ENCODE measurements around the gene TNRC18. TPM values are rescaled to one million over a fixed set of nuclear protein-coding genes. Genes with fewer than 3 reads are reported as not detected.

The TNRC18 gene
- total RNA-seq, 1 donor from 2014 or later = 169 TPM

DNA sequence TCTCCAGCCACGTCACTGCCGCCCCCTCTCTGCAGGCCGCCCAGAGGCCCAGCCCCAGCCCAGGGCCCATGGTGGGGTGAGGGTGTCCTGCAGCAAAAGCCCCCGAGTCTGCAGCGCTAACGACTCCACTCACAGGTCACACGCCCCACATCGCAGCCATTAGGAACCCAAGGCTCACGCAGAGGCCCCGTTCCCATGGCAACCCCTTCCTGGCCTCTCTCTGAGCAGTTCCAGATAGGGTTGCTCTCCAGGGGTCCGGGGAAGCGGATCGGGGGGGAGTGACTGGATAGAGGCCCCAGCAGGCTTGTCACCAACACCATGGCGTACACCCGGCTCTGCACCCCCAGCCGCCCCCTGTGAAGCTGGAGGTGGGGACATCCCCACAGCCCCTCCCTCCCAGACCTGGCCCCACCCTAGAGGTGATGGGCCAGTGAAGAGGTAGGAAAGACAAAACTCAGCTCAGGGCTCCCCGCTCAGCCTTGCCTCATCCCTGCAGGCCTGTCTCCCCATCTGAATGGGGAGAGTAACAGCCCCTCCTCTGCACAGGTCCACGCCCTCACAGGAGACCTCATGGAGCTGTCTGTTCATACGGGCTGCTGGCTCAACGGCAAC is 41.2 kb downstream of the TNRC18 start:
- Mint-ChIP-seq H3K36me3 (peaks cover 11% of the 10 kb centered on the region), H3K4me1 (ENCODE audit: unreplicated experiment) (peaks cover 17% of the 10 kb centered on the region), H3K27me3 (no peaks in the 10 kb centered on the region), H3K4me3 (peak overlapping the region; percentile 69), H3K9me3 (no peaks in the 10 kb centered on the region), H3K27ac (no peak overlapping the region)
- no peak for TF ChIP-seq CTCF (conservative IDR thresholded peaks at IDR 0.05)
- no peak for DNase-seq (ENCODE audit: extremely low spot score, unreplicated experiment)

GRCh38 chr7:5381071-5381772 is 42.4 kb downstream of the TNRC18 start:
- TF ChIP-seq CTCF (conservative IDR thresholded peaks at IDR 0.05) = no peak
- H3K4me1 Mint-ChIP-seq (ENCODE audit: unreplicated experiment) = peaks cover 17% of the 10 kb centered on the region
- H3K4me3 Mint-ChIP-seq = no peak overlapping the region
- H3K9me3 Mint-ChIP-seq = no peaks in the 10 kb centered on the region
- no peaks in the 10 kb centered on the region for H3K27me3 Mint-ChIP-seq
- H3K36me3 Mint-ChIP-seq = peaks cover 7% of the 10 kb centered on the region
- peak overlapping the region; percentile 73 for H3K27ac Mint-ChIP-seq
- DNase-seq (ENCODE audit: extremely low spot score, unreplicated experiment) = no peak

DNA sequence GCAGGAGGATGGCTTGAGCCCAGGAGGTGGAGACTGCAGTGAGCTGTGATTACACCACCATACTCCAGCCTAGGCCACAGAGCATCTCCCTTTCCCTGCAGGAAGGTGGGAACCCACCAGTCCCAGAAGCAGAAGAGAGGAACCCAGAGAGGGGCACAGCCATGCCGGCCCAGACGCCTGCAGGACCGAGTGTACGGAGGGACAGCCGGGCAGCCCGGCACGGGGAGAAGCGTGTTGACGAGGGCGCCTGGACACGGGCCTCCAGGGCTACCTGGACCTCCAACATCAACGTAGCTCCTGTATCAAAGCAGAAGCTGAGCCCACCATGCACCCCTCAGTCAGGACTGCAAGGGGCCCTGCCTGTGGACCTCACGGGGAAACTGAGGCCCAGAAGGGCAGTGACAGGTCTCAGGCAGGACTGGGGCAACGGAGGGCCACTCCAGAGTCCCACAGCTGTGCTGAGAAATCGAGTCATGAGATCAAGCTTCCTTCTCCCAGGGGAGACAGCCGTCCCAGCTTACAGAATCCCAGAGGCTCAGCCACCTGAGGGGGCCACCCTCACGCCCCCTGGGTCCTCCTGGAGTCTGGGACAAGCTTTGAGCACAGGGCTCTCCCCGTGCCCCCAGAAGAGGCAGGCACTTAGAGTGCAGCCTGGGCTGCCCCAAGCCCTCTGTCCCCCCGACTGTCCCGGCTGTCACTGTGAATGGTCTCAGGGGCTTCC is 43.1 kb downstream of the TNRC18 start:
- DNase-seq (ENCODE audit: extremely low spot score, unreplicated experiment) = no peak
- Mint-ChIP-seq H3K9me3 (no peaks in the 10 kb centered on the region), H3K27ac (peak overlapping the region; percentile 73), H3K27me3 (no peaks in the 10 kb centered on the region), H3K4me1 (ENCODE audit: unreplicated experiment) (peaks cover 17% of the 10 kb centered on the region), H3K4me3 (no peak overlapping the region), H3K36me3 (peaks cover 7% of the 10 kb centered on the region)
- TF ChIP-seq CTCF (conservative IDR thresholded peaks at IDR 0.05) = no peak

DNA sequence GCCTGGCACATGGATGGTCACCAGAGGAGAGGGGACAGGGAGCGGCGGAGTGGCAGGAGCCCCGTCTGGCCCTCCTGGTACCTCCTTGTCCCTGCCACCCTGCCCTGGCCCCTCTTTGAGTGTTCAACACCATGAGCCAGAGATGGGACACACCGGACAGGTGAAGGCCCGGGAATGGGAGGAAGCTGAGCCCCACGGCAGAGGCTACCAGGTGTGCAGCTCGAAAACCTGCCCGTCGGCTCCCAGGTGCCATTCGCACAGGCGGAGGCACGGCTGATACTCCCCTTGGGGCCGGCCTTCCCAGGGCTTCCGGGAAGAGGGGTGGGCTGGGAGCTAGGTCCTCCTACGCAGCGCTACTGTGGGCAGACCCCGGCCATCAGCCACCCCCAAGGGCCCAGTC is 44.1 kb downstream of the TNRC18 start:
- no peaks in the 10 kb centered on the region for H3K27me3 Mint-ChIP-seq
- DNase-seq (ENCODE audit: extremely low spot score, unreplicated experiment) = no peak
- H3K27ac Mint-ChIP-seq = no peak overlapping the region
- no peak for TF ChIP-seq CTCF (conservative IDR thresholded peaks at IDR 0.05)
- H3K9me3 Mint-ChIP-seq = no peaks in the 10 kb centered on the region
- no peak overlapping the region for H3K4me3 Mint-ChIP-seq
- peaks cover 7% of the 10 kb centered on the region for H3K36me3 Mint-ChIP-seq
- H3K4me1 Mint-ChIP-seq (ENCODE audit: unreplicated experiment) = peaks cover 17% of the 10 kb centered on the region

- H3K4me1 Mint-ChIP-seq (ENCODE audit: unreplicated experiment) = peaks cover 11% of the 10 kb centered on the region
- no peak overlapping the region for H3K27ac Mint-ChIP-seq
- H3K9me3 Mint-ChIP-seq = no peaks in the 10 kb centered on the region
- peaks cover 7% of the 10 kb centered on the region for H3K36me3 Mint-ChIP-seq
- no peak overlapping the region for H3K4me3 Mint-ChIP-seq
- no peak for DNase-seq (ENCODE audit: extremely low spot score, unreplicated experiment)
- TF ChIP-seq CTCF (conservative IDR thresholded peaks at IDR 0.05) = no peak
- no peaks in the 10 kb centered on the region for H3K27me3 Mint-ChIP-seq
Observed at GRCh38 chr7:5377816-5378215, 45.8 kb downstream of the TNRC18 start.
